NCI-H2081 (cell line): ENCODE data around the gene SMAD6.

Source experiments
- DNase-seq, 2 experiments: peaks; one replicate each; lab custom pipeline; 2025; lab: John Stamatoyannopoulos, UW

SMAD6 gene

DNA sequence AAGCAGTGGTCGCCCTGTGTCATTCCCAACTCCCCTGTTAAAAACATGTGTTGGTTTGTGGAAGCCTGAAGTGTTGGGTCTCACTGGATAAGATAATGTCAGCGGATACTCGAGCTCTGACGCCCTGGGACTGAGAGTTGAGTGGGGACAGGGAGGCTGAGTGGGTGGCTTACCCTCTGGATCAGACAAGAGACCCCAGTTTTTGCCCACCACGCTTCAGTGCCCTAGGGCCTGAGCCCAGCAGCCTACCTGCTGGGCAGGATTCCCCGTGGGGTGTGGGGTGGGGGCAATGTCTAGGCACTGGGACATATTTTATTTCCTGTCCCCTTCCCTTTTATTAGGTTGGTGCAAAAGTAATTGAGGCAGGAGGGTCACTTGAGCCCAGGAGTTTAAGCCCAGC, 75.0 kb downstream of the SMAD6 start:
- no peak for DNase-seq

- DNase-seq: no peak
Observed at GRCh38 chr15:66777596-66778313, 75.7 kb downstream of the SMAD6 start.

GRCh38 chr15:66778314-66778665, 76.3 kb downstream of the SMAD6 start:
- no peak for DNase-seq

GRCh38 chr15:66778716-66779115, 76.7 kb downstream of the SMAD6 start:
- no peak for DNase-seq

DNA sequence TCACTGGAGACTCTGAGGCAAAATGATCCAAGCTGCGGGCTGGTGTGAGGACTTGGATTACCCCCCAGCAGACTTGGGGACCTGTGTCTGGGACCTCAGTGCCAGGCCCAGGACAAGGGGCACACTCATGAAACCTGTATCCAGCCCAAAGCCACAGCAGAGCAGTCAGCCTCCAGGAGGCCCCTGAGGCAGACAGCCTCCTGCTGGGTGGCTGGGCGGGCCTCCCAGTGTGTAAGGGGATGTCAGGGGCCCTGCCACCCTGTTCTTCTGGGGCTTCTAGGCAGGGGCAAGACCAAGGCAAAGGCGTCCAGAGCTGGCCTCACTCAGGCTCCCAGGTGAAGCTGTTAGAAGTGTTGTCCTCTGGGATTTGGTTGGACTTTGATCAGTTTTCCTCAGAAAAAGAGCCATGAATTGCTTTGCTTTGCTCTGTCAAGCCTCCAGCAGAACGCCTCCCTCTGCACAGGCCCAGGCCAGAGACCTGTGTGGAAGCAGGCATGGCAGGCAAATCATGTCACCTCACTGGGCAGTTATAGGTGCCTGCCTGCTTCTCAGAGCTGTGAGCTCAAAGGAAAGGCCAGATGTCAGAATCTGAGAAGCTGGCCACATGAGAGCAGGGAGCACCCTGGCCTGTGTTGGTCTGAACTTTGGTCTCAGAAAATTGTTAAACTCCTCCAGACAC, 77.4 kb downstream of the SMAD6 start:
- no peak for DNase-seq

DNA sequence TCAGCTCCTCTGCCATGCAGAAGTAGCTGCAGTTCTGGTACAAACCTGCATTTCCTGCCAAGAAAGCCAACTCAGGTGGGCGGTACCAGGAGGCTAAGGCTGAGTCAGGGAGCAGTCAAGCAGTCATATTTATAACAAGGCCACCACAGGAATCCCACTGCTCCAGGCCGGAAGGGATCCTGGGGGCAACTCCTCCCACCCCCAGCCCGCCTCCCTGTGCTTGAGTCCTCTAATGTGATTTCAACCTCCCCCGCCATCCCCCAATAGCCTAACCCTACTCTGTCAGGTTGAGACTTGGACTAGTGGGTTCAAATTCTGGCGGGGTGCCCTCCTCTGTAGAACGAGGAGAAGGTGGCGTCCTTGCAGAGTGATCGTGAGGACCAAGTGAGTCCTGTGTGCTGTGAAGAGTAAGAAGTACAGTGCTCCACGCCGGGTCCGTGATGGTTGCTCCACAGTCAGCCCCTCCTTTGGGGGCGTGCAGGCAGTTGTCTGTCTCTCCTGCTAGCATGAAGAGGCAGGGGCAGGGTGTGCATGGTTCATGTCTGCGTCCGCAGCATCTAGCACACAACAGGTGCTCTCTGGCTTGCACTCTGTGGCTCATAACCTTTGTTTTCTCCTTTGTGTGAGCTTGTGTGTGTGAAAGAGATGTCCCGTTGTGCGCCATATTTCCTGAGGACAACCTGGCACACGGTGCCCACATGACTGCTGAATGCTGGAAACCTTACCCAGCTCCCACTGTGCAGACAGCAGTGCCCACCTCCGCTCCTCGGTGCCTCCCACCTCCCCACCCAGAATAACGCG, 78.3 kb downstream of the SMAD6 start:
- DNase-seq: no peak

DNA sequence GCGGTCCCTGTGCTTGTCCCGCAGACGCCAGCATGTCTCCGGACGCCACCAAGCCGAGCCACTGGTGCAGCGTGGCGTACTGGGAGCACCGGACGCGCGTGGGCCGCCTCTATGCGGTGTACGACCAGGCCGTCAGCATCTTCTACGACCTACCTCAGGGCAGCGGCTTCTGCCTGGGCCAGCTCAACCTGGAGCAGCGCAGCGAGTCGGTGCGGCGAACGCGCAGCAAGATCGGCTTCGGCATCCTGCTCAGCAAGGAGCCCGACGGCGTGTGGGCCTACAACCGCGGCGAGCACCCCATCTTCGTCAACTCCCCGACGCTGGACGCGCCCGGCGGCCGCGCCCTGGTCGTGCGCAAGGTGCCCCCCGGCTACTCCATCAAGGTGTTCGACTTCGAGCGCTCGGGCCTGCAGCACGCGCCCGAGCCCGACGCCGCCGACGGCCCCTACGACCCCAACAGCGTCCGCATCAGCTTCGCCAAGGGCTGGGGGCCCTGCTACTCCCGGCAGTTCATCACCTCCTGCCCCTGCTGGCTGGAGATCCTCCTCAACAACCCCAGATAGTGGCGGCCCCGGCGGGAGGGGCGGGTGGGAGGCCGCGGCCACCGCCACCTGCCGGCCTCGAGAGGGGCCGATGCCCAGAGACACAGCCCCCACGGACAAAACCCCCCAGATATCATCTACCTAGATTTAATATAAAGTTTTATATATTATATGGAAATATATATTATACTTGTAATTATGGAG, 79.1 kb downstream of the SMAD6 start:
- DNase-seq: no peak

- no peak for DNase-seq
Observed at GRCh38 chr15:66782785-66783184, 80.7 kb downstream of the SMAD6 start.

- DNase-seq: no peak
Observed at GRCh38 chr15:66783314-66783713, 81.3 kb downstream of the SMAD6 start.

DNA sequence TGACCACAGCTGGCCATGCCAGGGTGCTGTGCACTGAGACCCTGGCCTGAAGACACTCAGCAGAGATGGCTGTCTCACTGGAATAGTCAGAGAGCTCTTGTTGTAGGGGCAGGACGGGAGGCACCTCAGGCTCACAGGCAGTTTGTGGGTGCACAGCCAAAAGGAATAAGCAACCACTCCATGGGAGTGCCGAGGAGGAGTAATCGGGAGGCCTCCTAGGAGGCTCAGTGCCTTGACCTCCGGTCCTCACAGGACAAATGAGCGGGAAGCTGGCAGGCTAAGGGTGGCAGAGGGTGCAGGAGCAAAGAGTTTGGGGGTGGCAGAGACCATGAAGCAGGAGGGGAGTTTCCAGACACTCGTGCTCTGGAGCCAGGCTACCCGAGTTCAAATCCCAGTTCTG, 81.7 kb downstream of the SMAD6 start:
- DNase-seq: no peak

DNA sequence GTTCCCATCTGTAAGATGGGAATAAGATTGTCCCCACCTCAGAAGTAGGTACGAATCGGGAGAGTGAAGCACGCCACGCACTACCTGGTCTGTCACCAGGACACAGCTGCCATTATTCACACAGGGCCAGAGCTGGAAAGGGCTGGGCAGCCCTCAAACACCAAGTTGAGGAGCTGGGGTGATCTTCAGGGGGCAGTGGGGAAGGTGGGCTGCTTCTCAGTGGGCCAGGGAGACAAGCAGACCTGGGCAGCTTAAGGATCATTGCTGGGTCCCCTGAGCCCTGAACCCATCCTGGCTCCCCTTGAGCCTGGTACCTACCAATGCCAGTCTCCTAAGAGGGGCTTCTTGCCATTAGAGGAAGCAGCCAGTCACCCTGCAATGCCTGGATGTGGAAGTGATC, 82.1 kb downstream of the SMAD6 start:
- DNase-seq: no peak

DNA sequence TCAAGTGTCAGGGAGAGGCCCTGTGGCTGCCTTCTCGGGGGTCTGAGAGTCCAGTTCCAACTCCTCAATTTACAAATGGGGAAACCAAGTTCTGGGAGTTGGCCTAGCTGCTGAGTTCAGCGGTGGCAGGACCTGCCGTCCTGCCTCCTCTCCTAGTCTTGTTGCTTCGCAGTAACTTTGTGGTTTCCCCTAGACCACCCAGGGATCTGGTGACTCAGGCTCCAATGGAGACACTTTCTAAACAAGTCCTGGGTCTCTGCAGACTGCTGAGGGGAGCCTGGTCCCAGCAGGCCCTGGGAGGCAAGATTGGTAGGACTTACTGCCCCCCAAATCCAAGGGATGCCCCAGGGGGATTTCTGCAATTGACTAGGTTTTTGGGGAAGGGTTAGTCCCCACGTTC, 83.6 kb downstream of the SMAD6 start:
- no peak for DNase-seq

DNA sequence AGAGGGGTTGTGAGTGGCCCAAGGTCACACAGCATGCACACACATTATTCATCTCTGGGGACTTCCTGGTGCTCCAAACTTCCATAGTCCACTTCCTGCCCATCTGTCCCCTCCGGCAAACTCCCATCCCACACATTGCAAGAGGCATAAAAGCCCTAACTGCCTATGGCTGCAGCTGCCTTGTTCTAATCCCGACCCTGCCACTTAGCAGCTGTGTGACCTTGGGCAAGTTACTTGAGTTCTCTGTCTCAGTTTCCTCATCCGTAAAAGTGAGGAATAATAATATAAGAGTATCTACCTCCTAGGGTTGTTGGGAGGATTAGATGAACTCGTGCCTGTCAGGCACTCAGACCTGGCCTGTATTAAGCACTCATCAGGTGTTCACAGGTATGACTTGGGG, 84.2 kb downstream of the SMAD6 start:
- DNase-seq: no peak

DNA sequence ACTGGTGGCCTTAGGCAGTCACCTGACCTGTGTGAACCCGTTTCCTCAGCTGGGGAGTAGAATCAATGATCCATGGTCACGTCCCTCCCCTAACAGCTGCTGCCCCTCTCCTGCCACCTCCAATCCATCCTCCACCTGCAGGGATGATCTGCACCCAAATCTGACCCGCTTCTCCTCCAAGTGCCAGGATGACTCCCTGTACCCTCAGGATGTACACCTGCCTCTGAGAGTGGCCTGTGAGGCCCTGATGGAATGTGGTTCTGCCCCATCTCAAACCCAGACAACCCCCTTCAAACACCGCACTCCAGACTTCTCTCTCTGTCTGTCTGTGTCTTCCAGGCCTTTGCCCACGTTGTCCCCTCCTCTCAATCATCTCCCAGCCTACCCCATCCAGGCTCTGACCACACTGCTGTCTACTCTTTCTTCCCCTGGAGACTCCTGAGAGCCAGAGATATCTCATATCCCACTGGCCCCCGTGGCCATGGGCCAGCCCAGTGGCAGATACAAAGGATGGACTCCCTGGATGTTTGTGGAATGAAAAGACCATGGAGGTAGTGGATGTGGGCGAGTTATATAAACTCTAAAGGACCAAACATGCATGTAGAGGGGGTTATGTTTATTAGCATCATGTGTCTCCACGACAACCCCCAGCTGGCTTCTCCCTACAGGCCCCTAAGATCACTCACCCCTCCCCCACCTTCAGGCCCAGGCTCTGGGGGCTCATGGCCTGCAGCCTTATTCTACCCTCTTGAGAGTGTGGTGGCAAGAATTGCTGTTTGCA, 84.9 kb downstream of the SMAD6 start:
- DNase-seq: no peak

- DNase-seq: no peak
Observed at GRCh38 chr15:66787489-66787871, 85.4 kb downstream of the SMAD6 start.

DNA sequence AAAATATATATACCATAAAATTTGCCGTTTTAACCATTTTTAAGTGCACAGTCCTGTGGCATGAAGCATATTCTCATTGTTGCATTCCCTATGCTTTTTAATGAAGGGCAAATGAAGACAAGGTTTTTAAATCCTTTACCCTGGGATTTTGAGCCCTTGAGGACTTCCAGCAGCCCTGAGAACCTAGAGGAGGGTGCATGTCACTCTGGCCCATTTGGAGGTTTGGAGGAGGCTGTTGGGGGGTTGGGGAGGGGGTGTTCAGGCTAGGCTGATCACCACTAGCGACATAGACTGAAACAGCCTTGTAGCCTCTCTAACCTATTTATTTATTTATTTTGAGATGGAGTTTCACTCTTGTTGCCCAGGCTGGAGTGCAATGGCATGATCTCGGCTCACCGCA, 86.0 kb downstream of the SMAD6 start:
- no peak for DNase-seq

GRCh38 chr15:66789029-66790025, 87.3 kb downstream of the SMAD6 start:
- DNase-seq: no peak

GRCh38 chr15:66795851-66796250, 93.8 kb downstream of the SMAD6 start:
- no peak for DNase-seq

DNA sequence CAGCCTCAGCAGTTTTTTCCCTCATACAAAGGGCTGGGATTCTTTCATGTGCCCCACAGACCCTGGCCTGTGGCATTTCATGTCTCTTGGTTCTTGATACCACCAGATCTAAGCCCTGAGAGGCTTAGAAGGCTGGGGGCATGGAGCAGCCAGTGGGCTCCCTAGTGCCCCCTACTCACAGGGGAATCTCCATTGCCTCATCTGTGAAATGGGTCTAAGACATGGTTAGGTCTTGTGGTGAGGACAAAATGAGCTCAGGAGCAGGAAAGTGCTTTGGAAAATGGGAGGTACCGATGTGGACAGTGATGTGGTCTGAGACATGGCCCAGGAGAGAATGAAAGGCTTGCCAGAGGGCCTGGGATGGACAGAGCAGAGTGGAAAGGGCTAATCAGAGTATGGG, 94.3 kb downstream of the SMAD6 start:
- no peak for DNase-seq

DNA sequence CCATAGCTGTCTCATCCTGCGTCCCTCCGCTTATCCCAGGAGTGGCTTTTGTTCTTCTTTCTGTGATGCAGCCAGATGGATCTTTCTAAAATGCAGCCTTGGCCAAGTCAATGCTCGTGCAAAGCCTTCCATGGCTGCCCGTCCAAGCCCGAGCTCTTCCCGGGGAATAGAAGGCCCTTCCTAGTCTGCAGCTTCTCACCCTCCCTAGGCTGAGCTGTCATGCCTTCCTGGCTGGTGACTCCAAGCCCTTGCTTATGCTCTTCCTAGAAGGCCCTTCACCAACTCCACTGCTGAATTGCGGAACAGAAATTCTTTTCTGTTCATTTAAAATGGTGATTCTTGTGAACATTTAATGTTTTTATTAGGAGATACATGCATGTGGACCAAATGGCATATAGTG, 95.9 kb downstream of the SMAD6 start:
- DNase-seq: no peak
